ENCODE results near the gene ADAMTS18.

DNA sequence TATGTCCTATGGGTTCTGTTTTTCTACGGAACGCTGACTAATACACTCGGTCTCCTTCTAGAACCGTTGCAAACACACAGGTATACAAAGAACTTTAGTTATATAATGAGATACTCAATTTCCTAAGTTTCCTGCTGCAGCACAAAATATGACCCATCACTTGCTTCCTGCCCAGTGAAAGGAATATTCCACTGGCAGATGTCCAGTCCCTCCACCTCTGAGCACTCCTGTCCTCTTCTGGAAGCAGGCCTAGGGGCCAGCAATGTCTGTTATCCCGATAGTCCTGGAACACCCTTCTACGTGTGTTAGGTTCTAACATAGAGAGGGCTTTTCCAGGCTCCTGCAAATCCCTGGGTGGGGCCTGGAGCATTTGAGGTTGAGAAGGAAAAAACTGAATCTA lies 32.7 kb downstream of the ADAMTS18 start:
- TF ChIP-seq BCL11A (IDR thresholded peaks at IDR 0.05; ENCODE audit: low read depth in 2 of 2, low read length in 2 of 2) (no peak), SIRT6 (IDR thresholded peaks at IDR 0.05; ENCODE audit: low read length) (no peak), POU5F1 (IDR thresholded peaks at IDR 0.05; ENCODE audit: low read depth, low read length) (no peak)
- TF ChIP-seq, protein P1, sequence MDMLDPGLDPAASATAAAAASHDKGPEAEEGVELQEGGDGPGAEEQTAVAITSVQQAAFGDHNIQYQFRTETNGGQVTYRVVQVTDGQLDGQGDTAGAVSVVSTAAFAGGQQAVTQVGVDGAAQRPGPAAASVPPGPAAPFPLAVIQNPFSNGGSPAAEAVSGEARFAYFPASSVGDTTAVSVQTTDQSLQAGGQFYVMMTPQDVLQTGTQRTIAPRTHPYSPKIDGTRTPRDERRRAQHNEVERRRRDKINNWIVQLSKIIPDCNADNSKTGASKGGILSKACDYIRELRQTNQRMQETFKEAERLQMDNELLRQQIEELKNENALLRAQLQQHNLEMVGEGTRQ (IDR thresholded peaks at IDR 0.05; ENCODE audit: low read length), result no peak

All from H1 (cell line).